GM19395 (cell line): ENCODE measurements around the gene RGL4.
A peak's percentile ranks its signal among the peaks of the same experiment; 100 is the strongest.

Experiments used
- ATAC-seq: cut with Tn5 transposase; IDR thresholded peaks from one replicate; pipeline ENCODE4 v1.9.1; 2021; ENCODE audit warnings: mild to moderate bottlenecking, moderate library complexity; ENCODE audit not compliant: unreplicated experiment

RGL4 gene

DNA sequence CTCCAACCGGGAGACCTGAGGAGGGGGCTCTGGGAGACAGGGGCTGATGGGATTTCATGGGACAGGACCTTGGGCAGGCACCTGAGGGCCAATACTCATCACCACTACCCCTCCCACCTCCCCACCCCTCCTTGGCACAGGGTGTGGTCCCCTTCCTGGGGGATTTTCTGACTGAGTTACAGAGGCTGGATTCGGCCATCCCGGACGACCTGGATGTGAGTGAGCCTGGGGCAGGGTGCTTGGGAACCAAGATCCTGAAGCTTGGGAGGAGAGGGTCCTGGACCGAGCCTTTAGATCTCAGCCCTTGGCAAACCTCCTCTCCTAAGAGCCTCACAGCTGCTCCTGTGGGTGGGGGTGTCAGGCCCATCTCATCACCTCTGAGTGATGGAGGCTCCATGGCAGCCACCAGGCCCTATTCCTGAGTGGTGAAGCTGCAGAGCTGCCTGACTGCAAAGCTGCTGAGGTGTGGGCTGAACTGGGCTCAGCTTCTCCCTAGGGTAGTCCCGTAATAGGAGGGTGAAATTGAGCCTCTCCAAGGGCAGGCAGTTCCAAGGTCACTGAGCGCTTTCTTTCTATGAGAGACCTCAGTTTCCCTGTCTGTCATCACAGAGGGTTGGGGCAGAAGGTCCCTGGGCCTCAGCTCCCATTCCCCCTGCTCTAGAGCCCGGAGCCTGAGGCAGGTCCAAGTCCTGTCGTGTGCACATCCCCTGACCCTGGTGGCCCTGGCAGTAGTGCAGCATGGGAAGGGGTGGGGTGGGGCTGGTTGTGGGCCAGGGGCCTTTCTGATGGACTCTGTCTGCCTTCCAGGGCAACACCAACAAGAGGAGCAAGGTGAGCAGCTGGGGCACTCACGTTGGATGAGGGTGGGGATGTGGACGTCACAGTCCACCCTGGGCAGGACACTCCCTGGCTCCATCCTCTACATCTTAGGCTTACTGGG is 6.5 kb downstream of the RGL4 start:
- no peak for ATAC-seq

DNA sequence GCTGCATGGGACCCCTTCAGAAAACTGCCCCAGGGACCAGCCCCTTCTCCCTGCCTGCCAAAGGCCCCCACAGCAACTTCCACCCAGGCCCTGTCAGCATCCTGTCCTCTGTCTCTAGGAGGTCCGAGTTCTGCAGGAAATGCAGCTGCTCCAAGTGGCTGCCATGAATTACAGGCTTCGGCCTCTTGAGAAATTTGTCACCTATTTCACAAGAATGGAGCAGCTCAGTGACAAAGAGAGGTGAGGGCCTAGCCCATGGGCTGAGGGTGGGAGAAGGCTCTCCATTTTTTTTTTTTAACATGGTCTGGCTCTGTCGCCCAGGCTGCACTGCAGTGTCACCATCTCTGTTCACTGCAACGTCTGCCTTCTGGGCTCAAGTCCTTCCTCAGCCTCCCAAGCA is 7.3 kb downstream of the RGL4 start:
- ATAC-seq: no peak

DNA sequence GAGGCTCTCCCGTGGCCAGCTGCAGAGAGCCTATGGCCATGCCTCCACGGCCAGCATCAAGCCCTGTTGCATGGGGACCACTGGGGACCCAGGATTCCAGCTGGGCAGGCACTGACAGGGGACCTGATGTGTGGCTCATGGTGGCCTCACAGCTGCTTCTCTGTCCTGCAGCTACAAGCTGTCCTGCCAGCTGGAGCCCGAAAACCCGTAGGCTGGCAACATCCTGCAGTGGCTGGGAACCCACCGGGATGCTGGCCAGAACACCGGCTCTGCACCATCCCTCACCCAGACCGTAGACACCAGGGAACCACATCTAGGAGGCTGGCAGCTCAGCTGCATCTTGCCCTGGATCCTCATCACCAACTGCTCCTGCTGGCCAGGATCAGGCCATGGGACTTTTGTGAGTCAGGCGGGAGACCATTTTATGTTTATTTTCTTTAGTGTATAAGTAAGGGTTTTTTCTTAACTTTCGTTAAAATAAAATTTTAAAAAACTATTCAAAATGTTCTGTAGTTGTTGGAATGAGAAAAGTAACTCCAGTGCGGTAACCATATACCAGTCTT is 7.9 kb downstream of the RGL4 start:
- no peak for ATAC-seq

DNA sequence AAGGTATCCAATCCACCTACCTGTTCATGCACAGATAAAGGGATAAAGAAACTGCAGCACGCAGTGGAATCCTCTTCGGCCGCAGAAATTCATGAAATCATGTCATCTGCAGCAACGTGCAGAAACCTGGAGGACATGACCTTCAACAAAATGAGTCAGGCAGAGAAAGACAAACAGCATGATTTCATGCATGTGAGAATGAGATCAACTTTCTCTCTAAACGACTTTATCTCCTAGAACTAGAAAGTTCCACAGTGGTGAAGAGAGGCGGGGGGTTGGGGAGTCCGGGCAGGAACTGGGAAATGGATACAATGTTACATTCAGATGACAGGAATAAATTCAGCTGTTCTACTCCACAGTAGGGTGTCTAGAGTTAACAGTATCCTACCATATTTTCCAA is 9.9 kb downstream of the RGL4 start:
- ATAC-seq: no peak

DNA sequence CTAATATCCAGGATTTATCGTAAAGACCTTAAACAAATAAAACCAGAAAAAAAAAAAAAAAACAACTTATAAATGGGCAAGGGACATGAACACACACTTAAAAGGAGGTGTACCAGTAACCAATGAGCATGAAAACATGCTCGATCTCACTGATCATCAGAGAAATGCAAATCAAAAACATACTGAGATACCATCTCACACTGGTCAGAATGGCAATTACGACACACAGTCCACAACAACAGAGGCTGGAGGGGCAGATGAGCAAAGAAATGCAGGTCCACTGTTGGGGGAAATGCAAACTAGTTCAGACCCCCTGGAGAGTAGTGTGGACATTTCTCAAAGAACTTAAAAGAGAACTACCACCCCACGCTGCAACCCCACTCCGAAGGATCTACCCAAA is 13.2 kb downstream of the RGL4 start:
- ATAC-seq: no peak

DNA sequence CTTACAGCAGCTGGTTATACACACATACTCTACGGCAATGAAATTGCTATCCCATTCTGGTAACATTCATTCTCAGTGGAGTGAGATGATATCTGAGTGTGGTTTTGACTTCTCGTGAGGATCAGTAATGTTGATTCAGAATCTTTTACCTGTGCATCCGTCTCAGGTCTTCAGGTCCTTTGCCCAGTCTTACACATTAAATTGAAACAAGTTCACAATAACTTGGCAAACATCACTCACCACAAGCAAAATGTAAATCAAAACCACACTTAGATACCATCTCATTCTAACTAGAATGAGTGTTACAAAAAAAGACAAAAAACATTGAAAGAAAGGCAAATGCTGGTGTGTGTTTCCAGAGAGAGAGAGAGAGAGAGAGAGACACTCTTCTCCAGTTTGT is 14.0 kb downstream of the RGL4 start:
- ATAC-seq: no peak

DNA sequence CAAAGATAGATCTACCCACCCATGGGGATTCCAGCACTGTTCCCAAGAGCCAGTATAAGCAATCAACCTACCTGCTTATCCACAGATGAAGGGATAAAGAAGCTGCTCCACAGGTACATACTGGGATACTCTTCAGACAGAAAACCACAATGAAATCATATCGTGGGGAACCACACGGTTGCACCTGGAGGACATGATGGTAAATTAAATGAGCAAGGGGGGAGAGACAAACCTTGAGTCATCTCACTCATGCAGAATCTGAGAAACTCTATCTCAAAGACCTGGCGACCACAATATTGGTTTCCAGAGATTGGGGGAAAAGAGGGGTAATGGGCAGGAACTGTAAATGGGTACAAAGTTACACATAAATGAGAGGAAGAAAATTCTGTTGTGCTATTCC is 14.5 kb downstream of the RGL4 start:
- ATAC-seq: no peak

DNA sequence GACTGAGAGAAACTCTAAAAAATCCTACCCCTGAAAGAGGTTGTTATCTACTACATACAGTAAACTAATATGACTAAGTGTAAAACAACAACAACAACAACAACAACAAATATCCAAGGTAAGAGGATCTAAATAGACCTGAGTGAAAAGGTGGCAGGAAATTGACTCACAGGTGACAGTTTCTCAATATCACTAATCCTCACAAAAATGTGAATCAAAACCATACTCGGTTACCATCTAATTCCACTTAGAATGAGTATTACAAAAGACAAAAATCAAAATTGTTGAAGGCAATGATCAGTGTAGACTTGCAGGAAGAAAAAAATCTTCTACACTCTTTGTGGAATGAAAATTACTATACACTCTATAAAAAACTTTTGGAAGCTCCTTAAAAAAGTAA is 17.5 kb downstream of the RGL4 start:
- no peak for ATAC-seq

DNA sequence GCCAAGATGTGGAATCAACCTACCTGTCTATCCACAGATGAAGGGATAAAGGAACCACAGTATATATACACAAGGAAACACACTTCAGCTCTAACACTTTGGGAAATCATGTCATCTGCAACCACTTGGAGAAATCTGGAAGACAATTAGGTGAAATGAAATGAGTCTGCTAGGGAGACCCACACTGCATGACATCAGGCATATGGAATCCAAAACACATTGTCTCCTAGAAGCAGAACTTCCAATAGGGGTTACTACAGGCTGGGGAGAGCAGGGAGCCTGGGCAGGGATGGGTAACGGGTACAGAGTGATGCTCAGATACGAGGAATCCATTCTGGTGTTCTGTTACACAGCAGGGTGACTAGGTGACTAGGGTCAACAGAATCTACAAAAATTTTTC is 18.3 kb downstream of the RGL4 start:
- no peak for ATAC-seq

DNA sequence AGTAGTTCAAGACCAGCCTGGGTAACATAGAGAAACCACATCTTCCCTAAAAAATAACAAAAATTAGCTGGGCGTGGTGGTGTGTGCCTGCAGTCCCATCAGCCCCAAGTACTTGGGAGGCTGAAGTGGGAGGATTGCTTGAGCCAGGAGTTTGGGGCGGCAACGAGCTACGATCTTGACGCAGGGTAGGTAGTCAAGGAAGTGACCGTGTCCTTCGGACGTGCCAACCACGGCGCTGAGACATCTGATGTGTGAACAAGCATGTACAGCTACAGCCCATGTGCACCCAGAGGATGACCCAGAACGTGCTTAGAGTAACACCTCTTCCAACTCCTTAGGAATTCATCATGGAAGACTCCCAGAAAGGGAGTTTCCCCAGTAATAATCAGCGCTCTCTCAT is 21.4 kb downstream of the RGL4 start:
- ATAC-seq: no peak

DNA sequence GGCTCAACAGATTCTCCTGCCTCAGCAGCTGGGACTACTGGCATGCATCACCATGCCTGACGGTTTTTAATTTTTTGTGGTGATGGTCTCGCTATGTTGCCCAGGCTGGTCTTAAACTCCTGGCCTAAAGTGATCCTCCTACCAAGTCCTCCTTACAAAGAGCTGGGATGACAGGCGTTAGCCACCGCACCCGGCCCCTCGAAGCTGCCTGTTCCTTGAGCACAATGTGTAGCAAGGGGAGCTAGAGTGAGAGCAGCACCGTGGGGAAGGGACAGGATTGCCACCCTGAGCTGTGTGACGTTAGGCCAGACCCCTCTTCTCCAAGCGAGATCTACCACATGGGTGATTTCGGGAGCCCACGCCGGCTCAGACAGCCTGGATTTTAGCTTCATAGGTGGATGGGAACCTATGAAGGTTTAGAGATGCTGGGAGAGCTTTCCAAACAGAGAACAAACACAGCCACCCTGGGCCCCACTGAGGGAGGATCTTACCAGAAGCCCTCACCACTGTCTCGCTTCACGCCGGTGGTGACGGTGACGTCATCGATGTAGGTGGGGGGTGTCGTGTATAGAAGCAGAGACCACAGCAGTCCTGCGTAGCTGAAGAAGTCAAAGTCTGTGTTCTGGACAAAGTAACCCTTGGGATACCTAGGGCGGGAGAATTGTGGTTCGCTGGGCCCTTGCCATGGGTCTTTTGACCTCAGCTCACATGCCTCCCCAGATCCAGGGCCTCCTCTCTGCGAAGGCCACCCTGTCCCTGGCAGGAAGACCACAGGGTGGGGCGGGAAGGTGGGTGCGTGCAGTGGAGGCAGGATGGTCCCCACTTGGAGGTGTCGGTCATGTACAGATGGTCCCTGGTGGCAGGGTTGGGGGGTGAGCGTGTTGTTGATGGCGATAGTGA is 23.1 kb downstream of the RGL4 start:
- ATAC-seq: no peak

DNA sequence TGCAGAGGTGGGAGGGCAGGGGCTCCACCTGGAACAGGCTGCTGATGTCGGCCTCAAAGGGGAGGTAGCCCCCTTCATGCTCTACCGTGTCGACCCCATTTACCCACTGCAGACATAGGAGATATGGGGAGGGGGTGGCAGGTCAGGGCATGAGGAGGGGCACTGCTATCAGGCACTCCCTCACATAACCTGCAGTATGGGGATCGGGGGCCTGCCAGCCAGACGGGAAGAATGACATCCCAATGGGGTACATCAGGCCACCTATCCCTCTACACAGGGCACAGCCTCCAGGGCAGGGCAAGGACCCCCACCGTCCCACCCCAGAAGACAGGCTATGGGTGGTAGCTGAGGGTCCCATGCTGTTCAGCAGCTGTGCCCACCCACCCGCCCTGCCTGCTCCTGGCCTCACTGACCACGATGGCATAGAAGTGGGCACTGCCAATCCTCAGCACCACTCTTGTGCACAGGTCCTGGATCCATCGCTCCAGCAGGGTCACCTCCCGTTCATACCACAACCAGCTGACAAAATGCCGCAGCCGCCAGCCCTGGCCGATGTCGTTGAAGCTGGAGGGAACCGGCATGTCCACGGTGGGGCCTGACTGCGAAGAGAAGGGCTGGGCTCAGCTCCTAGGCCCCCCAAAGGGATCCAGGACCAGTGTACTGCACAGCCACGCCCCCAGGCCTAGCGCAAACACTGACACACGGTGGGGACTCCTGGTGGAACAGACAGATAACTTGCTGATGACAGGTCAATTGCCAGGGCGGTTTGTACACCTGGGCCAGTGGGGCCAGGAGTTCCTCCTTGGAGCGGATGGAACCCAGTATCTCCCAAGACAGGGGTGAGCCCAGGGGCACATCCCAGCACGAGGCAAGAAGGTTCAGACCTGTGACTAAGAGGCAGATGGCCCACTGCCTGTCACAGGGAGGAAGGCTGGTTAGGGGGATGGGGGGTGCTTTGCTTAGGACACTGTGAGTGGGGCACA is 24.1 kb downstream of the RGL4 start:
- ATAC-seq: no peak

DNA sequence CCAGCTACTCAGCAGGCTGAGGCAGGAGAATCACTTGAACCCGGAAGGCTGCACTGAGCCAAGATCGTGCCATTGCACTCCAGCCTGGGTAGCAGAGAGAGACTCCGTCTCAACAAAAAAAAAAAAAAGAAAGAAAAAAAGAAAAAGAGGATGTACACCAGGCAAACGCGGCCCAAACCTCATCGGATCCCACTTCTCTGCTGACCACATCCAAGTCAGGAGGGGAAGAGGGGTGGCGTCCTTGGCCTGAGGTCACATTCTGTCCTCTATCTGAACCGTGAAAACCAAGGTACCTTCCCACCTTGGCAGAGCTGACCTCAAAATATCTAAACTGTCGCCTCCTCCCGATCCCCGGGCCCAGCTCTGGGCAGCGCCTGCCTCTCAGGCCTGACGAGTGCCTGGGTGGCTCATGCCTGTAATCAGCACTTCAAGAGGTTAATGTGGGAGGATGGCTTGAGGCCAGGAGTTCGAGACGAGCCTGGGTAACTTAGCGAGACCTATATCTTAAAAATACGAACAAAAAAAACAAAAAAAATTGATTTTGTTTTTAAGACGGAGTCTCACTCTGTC is 25.1 kb downstream of the RGL4 start:
- no peak for ATAC-seq

DNA sequence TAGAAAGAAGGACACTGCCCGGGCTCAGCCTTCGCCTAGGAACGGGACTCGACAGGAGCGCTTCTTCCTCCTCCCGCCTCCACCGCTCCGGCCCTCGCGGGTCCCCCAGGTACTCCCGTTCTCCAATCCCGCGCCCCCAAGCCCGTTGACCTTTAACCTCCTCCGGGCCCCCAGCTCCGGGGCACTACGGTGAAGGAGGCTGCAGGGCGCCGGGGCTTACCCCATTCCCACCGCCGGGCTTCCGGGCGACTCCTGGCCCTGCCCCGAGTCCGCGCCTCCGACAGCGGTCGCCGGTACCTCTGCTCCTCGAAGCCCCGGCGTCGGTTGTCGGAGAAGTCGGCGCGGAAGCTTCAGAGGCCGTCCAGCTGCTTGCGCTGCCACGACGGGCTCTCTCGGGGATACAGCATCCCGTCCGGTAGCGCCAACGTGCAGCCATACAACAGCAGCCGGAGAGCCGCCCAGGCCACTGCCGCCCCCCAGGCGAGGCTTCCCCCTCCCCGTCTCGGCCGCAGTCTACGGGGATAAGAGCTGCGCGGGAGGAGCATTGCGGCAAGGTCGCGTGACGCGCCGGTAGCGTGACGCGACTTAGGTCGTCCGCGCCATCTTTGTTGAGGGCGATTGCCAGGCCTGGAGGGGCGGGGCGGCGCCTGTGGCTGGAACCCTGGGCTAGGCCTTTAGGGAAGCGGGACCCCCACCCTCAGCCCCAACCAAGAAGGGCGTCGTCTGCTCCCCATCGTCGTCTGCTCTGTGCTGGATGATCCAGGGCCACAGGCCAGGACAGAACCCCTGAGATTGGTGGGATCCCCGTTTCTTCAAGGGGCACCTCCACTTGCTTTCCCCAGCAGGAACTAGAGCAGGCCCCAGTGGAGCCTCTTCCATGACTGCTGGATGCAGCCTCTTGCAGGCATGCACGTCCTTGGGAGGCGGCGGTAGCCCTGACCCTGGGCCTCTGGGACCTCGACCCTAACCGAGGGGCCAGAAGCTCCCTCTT is 26.3 kb downstream of the RGL4 start:
- ATAC-seq: peak; percentile 79

DNA sequence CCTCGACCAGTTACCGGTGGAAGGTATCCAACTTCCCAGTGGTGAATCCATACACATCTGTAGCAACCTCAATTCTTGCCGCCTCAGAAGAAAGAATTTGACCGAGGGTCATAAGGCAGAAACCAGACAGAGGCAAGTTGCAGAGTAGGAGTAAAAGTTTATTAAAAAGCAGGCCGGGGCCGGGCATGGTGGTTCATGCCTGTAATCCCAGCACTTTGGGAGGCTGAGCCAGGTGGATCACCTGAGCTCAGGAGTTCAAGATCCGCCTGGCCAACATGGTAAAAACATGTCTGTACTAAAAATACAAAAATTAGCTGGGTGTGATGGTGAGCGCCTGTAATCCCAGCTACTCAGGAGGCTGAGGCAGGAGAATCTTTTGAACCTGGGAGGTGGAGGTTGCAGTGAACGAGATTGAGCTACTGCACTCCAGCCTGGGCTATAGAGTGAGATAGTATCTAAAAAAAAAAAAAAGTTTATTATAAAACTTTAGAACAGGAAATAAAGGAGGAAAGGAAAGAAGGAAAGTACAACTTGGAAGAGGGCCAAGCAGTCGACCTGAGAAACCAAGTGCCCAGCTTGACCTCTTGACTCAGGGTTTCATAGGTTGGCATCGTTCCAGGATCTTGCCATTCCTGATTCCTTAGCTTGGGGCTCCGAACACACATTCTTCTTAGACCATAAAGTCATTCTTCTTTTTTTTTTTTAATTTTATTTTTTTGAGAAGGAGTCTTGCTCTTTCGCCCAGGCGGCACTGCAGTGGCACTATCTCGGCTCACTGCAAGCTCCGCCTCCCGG is 27.8 kb downstream of the RGL4 start:
- no peak for ATAC-seq

DNA sequence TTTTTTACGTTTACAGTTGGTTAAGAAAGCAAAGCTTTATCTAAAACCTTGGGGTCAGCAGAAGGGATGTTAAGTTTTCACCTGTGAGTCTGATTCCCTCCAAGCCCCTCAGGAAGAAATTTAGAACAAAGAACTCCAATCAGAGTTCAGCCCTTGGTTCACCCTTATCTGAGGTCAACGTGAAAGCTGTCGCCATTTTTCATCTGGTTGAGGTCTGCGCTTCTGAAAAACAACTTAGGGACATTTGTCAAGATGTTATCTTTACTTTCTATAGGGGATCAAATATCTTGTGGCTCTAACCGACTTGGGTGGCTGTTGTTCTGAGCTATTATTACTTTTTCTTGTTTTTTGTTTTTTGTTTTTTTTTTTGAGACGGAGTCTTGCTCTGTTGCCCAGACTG is 30.0 kb downstream of the RGL4 start:
- no peak for ATAC-seq

DNA sequence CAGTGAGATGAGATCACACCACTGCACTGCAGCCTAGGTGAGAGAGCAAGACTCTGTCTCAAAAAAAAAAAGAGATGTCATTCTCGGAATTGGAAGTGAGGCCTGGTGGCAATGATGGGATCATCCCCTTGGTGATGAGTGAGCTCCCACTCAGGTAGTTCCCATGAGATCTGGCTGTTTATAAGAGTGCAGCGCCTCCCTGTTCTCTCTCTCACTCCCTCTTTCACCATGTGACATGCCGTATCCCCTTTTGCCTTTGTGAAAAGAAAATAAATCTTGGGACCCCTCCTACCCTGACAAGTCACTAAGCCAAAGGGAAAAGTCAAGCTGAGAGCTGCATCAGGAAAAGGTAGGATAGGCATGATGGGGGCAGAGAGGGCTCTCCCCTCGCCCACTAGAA is 31.3 kb downstream of the RGL4 start:
- no peak for ATAC-seq

DNA sequence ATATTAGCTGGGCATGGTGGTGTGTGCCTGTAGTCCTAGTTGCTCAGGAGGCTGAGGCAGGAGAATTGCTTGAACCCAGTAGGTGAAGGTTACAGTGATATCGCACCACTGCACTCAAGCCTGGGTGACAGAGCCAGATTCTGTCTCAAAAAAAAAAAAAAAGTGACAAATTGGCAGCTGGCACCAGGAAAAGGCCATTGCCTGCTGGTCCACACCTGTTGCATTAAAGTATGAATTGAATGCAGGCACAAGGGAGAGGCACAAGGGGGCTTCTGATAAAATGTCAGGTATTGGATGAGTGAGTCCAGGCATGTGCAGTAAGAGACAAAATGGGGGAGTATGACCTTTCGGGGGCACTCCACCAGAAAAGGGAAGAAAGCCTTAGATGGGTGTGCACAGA is 31.9 kb downstream of the RGL4 start:
- ATAC-seq: no peak
